Measurements from ENCODE around the gene CSNK1G3. TPM values are rescaled to one million over a fixed set of nuclear protein-coding genes. Genes with fewer than 3 reads are reported as not detected.

CSNK1G3 gene
- total RNA-seq, 2 experiments from 2014 or later = 20.9 to 23.1 TPM

DNA sequence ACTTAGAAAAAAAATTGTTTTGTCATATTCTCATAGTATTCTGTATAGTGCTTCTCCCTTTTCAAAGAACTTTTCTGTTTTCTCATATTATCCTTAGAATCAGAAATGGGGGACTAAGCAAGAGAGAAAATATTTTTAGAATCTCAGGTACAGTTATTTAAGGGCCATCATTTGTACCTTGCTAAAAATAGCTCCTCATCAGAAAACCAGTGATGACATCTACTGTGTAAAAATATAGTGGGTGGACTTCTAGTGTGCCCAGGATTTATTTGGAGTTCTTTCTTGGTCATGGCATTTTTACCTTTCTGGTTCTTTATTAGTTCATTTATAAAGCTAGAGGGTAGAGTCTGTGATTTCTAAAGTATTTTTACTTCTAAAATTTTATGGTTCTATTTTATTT is 82.5 kb downstream of the CSNK1G3 start:
- Histone ChIP-seq H2AFZ (ENCODE audit: low read length) (no peak overlapping the region), H3K4me2 (ENCODE audit: low read length) (no peak overlapping the region), H3K36me3 (ENCODE audit: insufficient read depth, low read length) (peaks cover 11% of the 10 kb centered on the region), H3K27ac (ENCODE audit: low read depth, low read length, poor library complexity, severe bottlenecking) (no peak overlapping the region), H3K9me3 (ENCODE audit: low read length) (no peaks in the 10 kb centered on the region), H4K20me1 (ENCODE audit: insufficient read depth, low read length) (no peaks in the 10 kb centered on the region), H3K4me3 (ENCODE audit: low read depth, low read length, poor library complexity, severe bottlenecking) (no peak overlapping the region), H3K4me1 (ENCODE audit: insufficient read depth, low read length, poor library complexity, severe bottlenecking) (no peaks in the 10 kb centered on the region), H3K79me2 (ENCODE audit: insufficient read depth, low read depth, low read length) (no peaks in the 10 kb centered on the region), H3K9me2 (ENCODE audit: insufficient read depth, low read length) (0 out of 2 replicates have a peak, but pooled peaks cover 5% of the 10 kb centered on the region)
- no TSS peak for BruUV-seq (replicated peaks)
- POLR2A ChIA-PET = interaction anchor here (1.1 to 2.4 kb wide), 2 partner anchors 12 kb away, joined by 3 to 5 read pairs; no protein-coding TSS in a partner anchor
- TF ChIP-seq, protein P1, sequence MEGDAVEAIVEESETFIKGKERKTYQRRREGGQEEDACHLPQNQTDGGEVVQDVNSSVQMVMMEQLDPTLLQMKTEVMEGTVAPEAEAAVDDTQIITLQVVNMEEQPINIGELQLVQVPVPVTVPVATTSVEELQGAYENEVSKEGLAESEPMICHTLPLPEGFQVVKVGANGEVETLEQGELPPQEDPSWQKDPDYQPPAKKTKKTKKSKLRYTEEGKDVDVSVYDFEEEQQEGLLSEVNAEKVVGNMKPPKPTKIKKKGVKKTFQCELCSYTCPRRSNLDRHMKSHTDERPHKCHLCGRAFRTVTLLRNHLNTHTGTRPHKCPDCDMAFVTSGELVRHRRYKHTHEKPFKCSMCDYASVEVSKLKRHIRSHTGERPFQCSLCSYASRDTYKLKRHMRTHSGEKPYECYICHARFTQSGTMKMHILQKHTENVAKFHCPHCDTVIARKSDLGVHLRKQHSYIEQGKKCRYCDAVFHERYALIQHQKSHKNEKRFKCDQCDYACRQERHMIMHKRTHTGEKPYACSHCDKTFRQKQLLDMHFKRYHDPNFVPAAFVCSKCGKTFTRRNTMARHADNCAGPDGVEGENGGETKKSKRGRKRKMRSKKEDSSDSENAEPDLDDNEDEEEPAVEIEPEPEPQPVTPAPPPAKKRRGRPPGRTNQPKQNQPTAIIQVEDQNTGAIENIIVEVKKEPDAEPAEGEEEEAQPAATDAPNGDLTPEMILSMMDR (conservative IDR thresholded peaks at IDR 0.05; ENCODE audit: low read length) = no peak
- TF ChIP-seq EZH2phosphoT487 (IDR thresholded peaks at IDR 0.05; ENCODE audit: borderline replicate concordance, low read depth, low read length) = no peak
- intact Hi-C loops (cut with micrococcal nuclease; ENCODE audit: unreplicated experiment) = no loop called here
- no peak for DNase-seq (ENCODE audit: low spot score)
- CTCF ChIA-PET (ENCODE audit: unreplicated experiment) = no interaction called here

GRCh38 chr5:123597018-123597417 is 85.0 kb downstream of the CSNK1G3 start:
- Histone ChIP-seq H3K4me3 (ENCODE audit: low read depth, low read length, poor library complexity, severe bottlenecking) (no peak overlapping the region), H3K4me2 (ENCODE audit: low read length) (no peak overlapping the region), H3K27ac (ENCODE audit: low read depth, low read length, poor library complexity, severe bottlenecking) (no peak overlapping the region), H3K9me2 (ENCODE audit: insufficient read depth, low read length) (0 out of 2 replicates have a peak, but pooled peaks cover 5% of the 10 kb centered on the region), H4K20me1 (ENCODE audit: insufficient read depth, low read length) (no peaks in the 10 kb centered on the region), H3K4me1 (ENCODE audit: insufficient read depth, low read length, poor library complexity, severe bottlenecking) (no peaks in the 10 kb centered on the region), H2AFZ (ENCODE audit: low read length) (no peak overlapping the region), H3K79me2 (ENCODE audit: insufficient read depth, low read depth, low read length) (no peaks in the 10 kb centered on the region), H3K36me3 (ENCODE audit: insufficient read depth, low read length) (peaks cover 11% of the 10 kb centered on the region), H3K9me3 (ENCODE audit: low read length) (no peaks in the 10 kb centered on the region)
- ChIA-PET POLR2A (interaction anchor here (0.9 kb wide), 1 partner anchor 36 kb away, joined by 3 read pairs; no protein-coding TSS in a partner anchor), CTCF (ENCODE audit: unreplicated experiment) (no interaction called here)
- BruUV-seq (replicated peaks) = no TSS peak
- intact Hi-C loops (cut with micrococcal nuclease; ENCODE audit: unreplicated experiment) = no loop called here
- no peak for TF ChIP-seq EZH2phosphoT487 (IDR thresholded peaks at IDR 0.05; ENCODE audit: borderline replicate concordance, low read depth, low read length)
- TF ChIP-seq, protein P1 (conservative IDR thresholded peaks at IDR 0.05; ENCODE audit: low read length) = no peak
- DNase-seq (ENCODE audit: low spot score) = no peak

DNA sequence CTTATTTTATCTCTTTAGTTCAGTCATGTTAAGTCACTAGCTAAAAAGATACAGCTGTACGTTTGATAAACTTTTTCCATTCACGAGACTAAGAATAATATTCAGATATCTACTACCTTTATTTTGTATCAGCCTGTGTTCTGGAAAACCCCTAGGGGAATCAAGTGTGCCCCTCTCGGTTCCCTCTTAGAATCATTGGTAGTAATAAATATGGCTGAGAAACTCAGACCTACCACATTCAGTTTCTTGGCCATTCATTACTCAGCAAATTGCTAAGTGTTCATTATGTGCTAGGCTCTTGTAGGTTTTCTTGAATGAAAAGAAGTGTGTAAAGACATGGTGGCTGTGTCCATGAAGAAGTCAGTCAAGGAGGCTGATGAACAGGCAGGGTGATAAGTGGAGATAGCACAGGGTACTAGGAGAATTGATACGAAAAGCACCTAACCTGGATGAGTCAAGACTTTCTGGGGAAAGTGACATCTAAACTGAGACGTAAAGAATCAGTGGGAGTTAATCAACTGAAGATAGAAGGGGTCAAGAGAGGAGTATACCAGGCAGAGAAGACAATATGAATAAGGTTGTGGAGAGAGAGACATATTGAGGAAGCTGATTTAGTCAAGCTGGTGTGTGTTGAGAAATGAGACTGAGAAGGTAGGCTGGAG is 86.2 kb downstream of the CSNK1G3 start:
- no peak overlapping the region for H3K4me3 ChIP-seq (ENCODE audit: low read depth, low read length, poor library complexity, severe bottlenecking)
- H2AFZ ChIP-seq (ENCODE audit: low read length) = no peak overlapping the region
- CTCF ChIA-PET (ENCODE audit: unreplicated experiment) = no interaction called here
- no peaks in the 10 kb centered on the region for H3K79me2 ChIP-seq (ENCODE audit: insufficient read depth, low read depth, low read length)
- no peak for DNase-seq (ENCODE audit: low spot score)
- no peaks in the 10 kb centered on the region for H3K4me1 ChIP-seq (ENCODE audit: insufficient read depth, low read length, poor library complexity, severe bottlenecking)
- TF ChIP-seq, protein P1 (conservative IDR thresholded peaks at IDR 0.05; ENCODE audit: low read length) = no peak
- no peak for TF ChIP-seq EZH2phosphoT487 (IDR thresholded peaks at IDR 0.05; ENCODE audit: borderline replicate concordance, low read depth, low read length)
- H3K27ac ChIP-seq (ENCODE audit: low read depth, low read length, poor library complexity, severe bottlenecking) = no peak overlapping the region
- POLR2A ChIA-PET = interaction anchor here (0.9 kb wide), 1 partner anchor 37 kb away, joined by 3 read pairs; no protein-coding TSS in a partner anchor
- intact Hi-C loops (cut with micrococcal nuclease; ENCODE audit: unreplicated experiment) = no loop called here
- H3K9me2 ChIP-seq (ENCODE audit: insufficient read depth, low read length) = 0 out of 2 replicates have a peak, but pooled peaks cover 5% of the 10 kb centered on the region
- H4K20me1 ChIP-seq (ENCODE audit: insufficient read depth, low read length) = no peaks in the 10 kb centered on the region
- H3K36me3 ChIP-seq (ENCODE audit: insufficient read depth, low read length) = peaks cover 9% of the 10 kb centered on the region
- no peaks in the 10 kb centered on the region for H3K9me3 ChIP-seq (ENCODE audit: low read length)
- no TSS peak for BruUV-seq (replicated peaks)
- no peak overlapping the region for H3K4me2 ChIP-seq (ENCODE audit: low read length)

Data from OCI-LY7 (cell line).